ENCODE data around the gene DNMT3A.

GRCh38 chr2:25307949-25308557 lies 33.7 kb downstream of the DNMT3A start:
- TF ChIP-seq POLR2AphosphoS5 (IDR thresholded peaks at IDR 0.05; ENCODE audit: low read depth, low read length) (no peak), SPI1 (IDR thresholded peaks at IDR 0.05; ENCODE audit: low read depth, low read length) (no peak), POLR2A (IDR thresholded peaks at IDR 0.05; ENCODE audit: low read depth, low read length) (no peak), TAF1 (IDR thresholded peaks at IDR 0.05; ENCODE audit: low read depth, low read length) (no peak), POU2F2 (IDR thresholded peaks at IDR 0.05; ENCODE audit: low read depth, low read length) (no peak)

Data from GM12891 (cell line).